IMR-90 (cell line): Measurements from ENCODE around the gene GLUD1. TPM values are rescaled to one million over a fixed set of nuclear protein-coding genes. Genes with fewer than 3 reads are reported as not detected.
"Not testable (repeated sequence)": the region's sequence is repeated elsewhere in the genome, so short reads cannot be mapped to it uniquely, and the experiment has no call there.

Source experiments
- ATAC-seq: fragments of 200-7000 bp; cut with Tn5 transposase; 2 replicates; pipeline ENCODE4 v1.9.1; 2020; ENCODE audit warnings: low read depth, mild to moderate bottlenecking, moderate library complexity
- BruUV-seq: library from RNA; stranded (reverse); fragments of 400-500 nt; replicated peaks from 2 replicates; lab custom pipeline; 2021; lab: Mats Ljungman, UMichigan
- CTCF ChIA-PET: fragments of 300-600 bp; formaldehyde crosslinking; extraction: SDS; loops from one replicate; lab custom pipeline; 2021; ENCODE audit warnings: antibody characterized with exemption; lab: Yijun Ruan, JAX
- POLR2A ChIA-PET: fragments of 300-600 bp; sonication (Branson Sonifier 250); formaldehyde crosslinking; loops from one replicate; lab custom pipeline; 2022; ENCODE audit warnings: antibody characterized with exemption; ENCODE audit not compliant: unreplicated experiment; lab: Charles Lee
- DNase-seq: peaks from one replicate; pipeline ENCODE4 v3.0.0; 2013
- H2AFZ ChIP-seq: replicated peaks from 2 replicates; pipeline ENCODE3; 2013; ENCODE audit warnings: low read length, mild to moderate bottlenecking; ENCODE audit not compliant: poor library complexity
- H2AK5ac ChIP-seq: 2 replicates; pipeline ENCODE4 v1.6.1; 2013; ENCODE audit warnings: low read depth, low read length, inconsistent platforms
- H2AK9ac ChIP-seq: replicated peaks from 2 replicates; pipeline ENCODE3; 2013; ENCODE audit warnings: mild to moderate bottlenecking, low read depth, low read length, moderate library complexity; ENCODE audit not compliant: poor library complexity
- H2BK120ac ChIP-seq: 2 replicates; pipeline ENCODE4 v1.6.1; 2013; ENCODE audit warnings: low read depth, low read length, inconsistent platforms
- H2BK15ac ChIP-seq: 3 replicates; pipeline ENCODE4 v1.6.1; 2013; ENCODE audit warnings: low read depth, low read length, inconsistent platforms
- H2BK20ac ChIP-seq: 2 replicates; pipeline ENCODE4 v1.6.1; 2013; ENCODE audit warnings: low read depth, mild to moderate bottlenecking, inconsistent platforms, low read length, moderate library complexity
- H2BK5ac ChIP-seq: 2 replicates; pipeline ENCODE4 v1.6.1; 2013; ENCODE audit warnings: mild to moderate bottlenecking, low read depth, low read length, inconsistent platforms; ENCODE audit not compliant: poor library complexity, severe bottlenecking
- H3K14ac ChIP-seq: replicated peaks from 2 replicates; pipeline ENCODE4 v1.6.1; 2013; ENCODE audit warnings: low read depth, low read length, inconsistent platforms
- H3K18ac ChIP-seq: 2 replicates; pipeline ENCODE4 v1.6.1; 2013; ENCODE audit warnings: low read depth, low read length, control low read depth
- H3K23ac ChIP-seq: 2 replicates; pipeline ENCODE4 v1.6.1; 2013; ENCODE audit warnings: low read depth, low read length, inconsistent platforms
- H3K27ac ChIP-seq: 2 replicates; pipeline ENCODE4 v1.5.1; 2013; ENCODE audit warnings: mild to moderate bottlenecking, control low read depth, low read length; ENCODE audit not compliant: insufficient read depth
- H3K27me3 ChIP-seq: 2 replicates; pipeline ENCODE4 v1.6.1; 2013; ENCODE audit warnings: low read length; ENCODE audit not compliant: control insufficient read depth, insufficient read depth
- H3K36me3 ChIP-seq: 2 replicates; pipeline ENCODE4 v1.6.1; 2013; ENCODE audit warnings: low read length, mixed read lengths; ENCODE audit not compliant: control insufficient read depth, insufficient read depth
- H3K4ac ChIP-seq: 2 replicates; pipeline ENCODE4 v1.6.1; 2013; ENCODE audit warnings: low read depth, low read length, inconsistent platforms
- H3K4me1 ChIP-seq: 2 replicates; pipeline ENCODE4 v1.6.1; 2013; ENCODE audit warnings: low read length, mixed read lengths; ENCODE audit not compliant: control insufficient read depth, insufficient read depth
- H3K4me2 ChIP-seq: 2 replicates; pipeline ENCODE4 v1.6.1; 2013; ENCODE audit warnings: low read depth, mild to moderate bottlenecking, control low read depth, low read length, moderate library complexity
- H3K4me3 ChIP-seq: 2 replicates; pipeline ENCODE4 v1.5.1; 2013; ENCODE audit warnings: low read depth, mild to moderate bottlenecking, control low read depth, low read length, moderate library complexity; ENCODE audit not compliant: insufficient read depth
- H3K56ac ChIP-seq: 2 replicates; pipeline ENCODE4 v1.6.1; 2013; ENCODE audit warnings: low read length, inconsistent platforms; ENCODE audit not compliant: insufficient read depth; ENCODE audit errors: extremely low read depth
- H3K79me1 ChIP-seq, 2 experiments: 2 replicates each; pipeline ENCODE4 v1.6.1; 2013; ENCODE audit warnings: low read length in 2 of 2, inconsistent platforms in 1 of 2, low read depth in 1 of 2
- H3K9ac ChIP-seq: 2 replicates; pipeline ENCODE4 v1.6.1; 2013; ENCODE audit warnings: low read depth, low read length, control low read depth
- H3K9me1 ChIP-seq: 2 replicates; pipeline ENCODE4 v1.6.1; 2013; ENCODE audit warnings: low read length, inconsistent platforms; ENCODE audit not compliant: insufficient read depth
- H3K9me3 ChIP-seq: 2 replicates; pipeline ENCODE4 v1.6.1; 2013; ENCODE audit warnings: low read length; ENCODE audit not compliant: control insufficient read depth, insufficient read depth
- H4K20me1 ChIP-seq: 2 replicates; pipeline ENCODE4 v1.6.1; 2013; ENCODE audit warnings: low read length, inconsistent platforms; ENCODE audit not compliant: insufficient read depth
- H4K5ac ChIP-seq: 2 replicates; pipeline ENCODE4 v1.6.1; 2013; ENCODE audit warnings: mild to moderate bottlenecking, low read depth, low read length, control low read depth
- H4K8ac ChIP-seq, 2 experiments: 2 replicates each; pipeline ENCODE4 v1.6.1; 2013; ENCODE audit warnings: low read depth in 2 of 2, low read length in 2 of 2, control low read depth in 1 of 2, inconsistent platforms in 1 of 2
- H4K91ac ChIP-seq: 2 replicates; pipeline ENCODE4 v1.6.1; 2013; ENCODE audit warnings: low read depth, low read length, inconsistent platforms; ENCODE audit not compliant: insufficient read depth
- WGBS, 2 experiments: methylation state at CpG; one replicate each; pipeline versions ENCODE4 v1.1.5 to v1.1.7; 2013; ENCODE audit warnings: missing lambda C conversion rate in 2 of 2; ENCODE audit not compliant: insufficient read length in 1 of 2; ENCODE audit errors: extremely low coverage in 2 of 2; 5-methylcytosine and 5-hydroxymethylcytosine counted together
- dilution Hi-C: fragments of 300-500 bp; cut with HindIII; formaldehyde crosslinking; loops from one replicate; pipeline ENCODE4 v1.14.3; 2018; ENCODE audit warnings: low sequenced_read_pairs; ENCODE audit not compliant: unreplicated experiment
- in situ Hi-C: fragments of 300-500 bp; cut with MboI; formaldehyde crosslinking; loops from 3 replicates; pipeline ENCODE4 v1.14.3; 2019; ENCODE audit warnings: low sequenced_read_pairs, inconsistent platforms, mixed read lengths
- intact Hi-C: fragments of 100-400 bp; cut with micrococcal nuclease; formaldehyde crosslinking; loops from 2 replicates; pipeline ENCODE4 v1.10.0; 2022
- polyA plus RNA-seq, 3 experiments: library from polyadenylated mRNA; depleted of rRNA; stranded (reverse); fragments of >200 nt; gene quantifications; 2 replicates each; pipeline ENCODE4 v1.2.3, GENCODE V29; 2012; ENCODE audit warnings: low replicate concordance in 1 of 3
- total RNA-seq: library from RNA; depleted of rRNA; stranded (reverse); fragments of >200 nt; gene quantifications from 2 replicates; pipeline ENCODE4 v1.2.3, GENCODE V29; 2012

GLUD1 gene
- total and polyA plus RNA-seq, 2 of the 4 experiments (the other 2 are of a cell fraction) = 64.8 to 210 TPM

DNA sequence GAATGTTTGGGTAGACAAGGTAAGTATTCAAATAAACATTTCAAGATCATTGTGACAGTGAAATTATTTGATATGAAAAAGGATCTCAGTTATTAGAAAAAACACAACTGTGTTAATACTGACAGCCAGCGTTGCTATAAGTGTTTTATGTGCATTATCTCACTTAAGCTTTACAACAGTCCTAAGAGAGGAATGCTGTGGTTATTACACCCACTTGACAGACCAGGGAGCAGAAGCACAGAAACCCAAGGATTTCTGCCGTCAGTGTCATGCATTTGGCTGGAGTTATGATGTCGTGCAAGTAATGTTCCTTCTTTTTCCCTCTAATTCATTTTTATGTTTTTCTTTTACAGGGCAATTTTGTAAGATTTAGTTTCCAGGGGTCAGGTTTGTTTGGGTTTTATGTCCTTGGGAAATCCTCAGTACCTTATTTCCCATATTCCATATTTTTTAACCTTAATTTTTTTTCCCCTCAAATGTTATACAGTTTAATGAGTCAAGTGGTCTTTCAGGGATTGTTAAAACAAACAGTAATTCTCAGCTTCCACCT, 33.0 kb upstream of the GLUD1 start:
- H3K23ac ChIP-seq, H3K9me1 ChIP-seq, H2AK5ac ChIP-seq, H3K4ac ChIP-seq, H3K4me2 ChIP-seq, H3K79me1 ChIP-seq, H3K27ac ChIP-seq, H3K18ac ChIP-seq, H3K14ac ChIP-seq, H4K20me1 ChIP-seq, H4K8ac ChIP-seq, H2BK15ac ChIP-seq, intact Hi-C loops, BruUV-seq, H3K9me3 ChIP-seq, CTCF ChIA-PET, H2BK120ac ChIP-seq, POLR2A ChIA-PET, H3K4me3 ChIP-seq, H3K9ac ChIP-seq, H3K27me3 ChIP-seq, H3K36me3 ChIP-seq, dilution Hi-C loops, ATAC-seq, H2BK5ac ChIP-seq, H4K5ac ChIP-seq, H2AK9ac ChIP-seq, H3K4me1 ChIP-seq, H2AFZ ChIP-seq, H2BK20ac ChIP-seq, in situ Hi-C loops, H3K56ac ChIP-seq, H4K91ac ChIP-seq: not testable (repeated sequence)
- WGBS, 2 experiments = no CpG with 5 or more reads among the region's 3 CpGs
- peak; percentile 1 for DNase-seq

GRCh38 chr10:87127048-87127447, 32.4 kb upstream of the GLUD1 start:
- H3K4me1 ChIP-seq, H2BK120ac ChIP-seq, H4K91ac ChIP-seq, in situ Hi-C loops, H3K4me2 ChIP-seq, H3K4me3 ChIP-seq, H3K27ac ChIP-seq, H3K9ac ChIP-seq, CTCF ChIA-PET, H4K5ac ChIP-seq, H4K20me1 ChIP-seq, H3K56ac ChIP-seq, H3K27me3 ChIP-seq, H2AK9ac ChIP-seq, H2BK5ac ChIP-seq, DNase-seq, H3K14ac ChIP-seq, ATAC-seq, POLR2A ChIA-PET, H4K8ac ChIP-seq, H2BK15ac ChIP-seq, H3K23ac ChIP-seq, dilution Hi-C loops, H2AK5ac ChIP-seq, H2BK20ac ChIP-seq, H3K79me1 ChIP-seq, BruUV-seq, H3K4ac ChIP-seq, H3K18ac ChIP-seq, H3K36me3 ChIP-seq, intact Hi-C loops, H2AFZ ChIP-seq, H3K9me3 ChIP-seq, H3K9me1 ChIP-seq: not testable (repeated sequence)
- no CpG with 5 or more reads among the region's 2 CpGs for WGBS, 2 experiments
